ENCODE results near the gene ZNF385D.

GRCh38 chr3:21528291-21528995, 222.6 kb downstream of the ZNF385D start:
- TF ChIP-seq CTCF (conservative IDR thresholded peaks at IDR 0.05; ENCODE audit: low read depth in 2 of 2) (no peak), POLR2AphosphoS5 (IDR thresholded peaks at IDR 0.05; ENCODE audit: low read depth) (no peak), STAT1 (IDR thresholded peaks at IDR 0.05; ENCODE audit: unreplicated experiment) (no peak), EZH2 (IDR thresholded peaks at IDR 0.05; ENCODE audit: low read depth, unreplicated experiment) (no peak), CREB1 (CRISPR knock-in tag; IDR thresholded peaks at IDR 0.05; ENCODE audit: low read depth) (no peak), REST (IDR thresholded peaks at IDR 0.05; ENCODE audit: unreplicated experiment) (no peak), EZH2phosphoT487 (IDR thresholded peaks at IDR 0.05; ENCODE audit: unreplicated experiment) (no peak)

Measured in GM23338 (cell line).